HPDE6-E6E7 (cell line): ENCODE measurements around the gene C2CD3.
"Not testable (repeated sequence)": the region's sequence is repeated elsewhere in the genome, so short reads cannot be mapped to it uniquely, and the experiment has no call there.

Experiments
- DNase-seq: peaks from one replicate; pipeline ENCODE4 v3.0.0; 2011; ENCODE audit warnings: missing footprints; ENCODE audit errors: extremely low spot score

The C2CD3 gene

GRCh38 chr11:74069146-74070046 is 101.4 kb downstream of the C2CD3 start:
- DNase-seq, result no peak

- not testable (repeated sequence) for DNase-seq
These were observed 104.1 kb downstream of the C2CD3 start for GRCh38 chr11:74066663-74067062.

- not testable (repeated sequence) for DNase-seq
These were observed 105.3 kb downstream of the C2CD3 start for GRCh38 chr11:74065534-74065933.

- not testable (repeated sequence) for DNase-seq
These were observed 107.2 kb downstream of the C2CD3 start for GRCh38 chr11:74063628-74064027.

GRCh38 chr11:74061599-74061998 is 109.2 kb downstream of the C2CD3 start:
- DNase-seq, result not testable (repeated sequence)

GRCh38 chr11:74057249-74058151 is 113.3 kb downstream of the C2CD3 start:
- DNase-seq, result no peak

- DNase-seq, result peak; percentile 42
These were observed 114.9 kb downstream of the C2CD3 start for GRCh38 chr11:74055938-74056337.

- no peak for DNase-seq
These were observed 120.3 kb downstream of the C2CD3 start for GRCh38 chr11:74050465-74050864.

- DNase-seq, result no peak
These were observed 121.8 kb downstream of the C2CD3 start for GRCh38 chr11:74048993-74049392.

GRCh38 chr11:74044538-74044937 is 126.3 kb downstream of the C2CD3 start:
- no peak for DNase-seq

GRCh38 chr11:74043450-74043849 is 127.4 kb downstream of the C2CD3 start:
- DNase-seq, result no peak

- DNase-seq, result peak; percentile 72
These were observed 133.5 kb downstream of the C2CD3 start for GRCh38 chr11:74037309-74037708.

GRCh38 chr11:74035264-74035663 is 135.5 kb downstream of the C2CD3 start:
- peak; percentile 7 for DNase-seq

GRCh38 chr11:74033046-74033445 is 137.8 kb downstream of the C2CD3 start:
- no peak for DNase-seq

GRCh38 chr11:74030723-74031676 is 139.8 kb downstream of the C2CD3 start:
- no peak for DNase-seq

GRCh38 chr11:74025467-74026166 is 145.2 kb downstream of the C2CD3 start:
- DNase-seq, result peak; percentile 25

- DNase-seq, result no peak
These were observed 146.4 kb downstream of the C2CD3 start for GRCh38 chr11:74024261-74025029.

GRCh38 chr11:74023276-74023675 is 147.5 kb downstream of the C2CD3 start:
- DNase-seq, result no peak

- DNase-seq, result no peak
These were observed 148.3 kb downstream of the C2CD3 start for GRCh38 chr11:74022546-74022945.

GRCh38 chr11:74021998-74022397 is 148.8 kb downstream of the C2CD3 start:
- no peak for DNase-seq
